Stimulated activated naive CD8-positive, alpha-beta T cell treated with anti-CD3 and anti-CD28 coated beads, Interleukin-15, Interleukin-2, amounts not matched to agents 100 ng/mL and 50 ng/mL, for 24 hours (primary cell): ENCODE results near the gene KLHL26.
"Not testable (repeated sequence)": the region's sequence is repeated elsewhere in the genome, so short reads cannot be mapped to it uniquely, and the experiment has no call there.

Experiments
- H3K27ac Mint-ChIP-seq: one replicate; pipeline ENCODE4 v1.8.0; 2021; ENCODE audit warnings: mild to moderate bottlenecking, mixed read lengths
- H3K27me3 Mint-ChIP-seq: one replicate; pipeline ENCODE4 v1.8.0; 2021; ENCODE audit warnings: mixed read lengths
- H3K36me3 Mint-ChIP-seq: one replicate; pipeline ENCODE4 v1.8.0; 2021; ENCODE audit warnings: low read depth, mixed read lengths
- H3K4me1 Mint-ChIP-seq: one replicate; pipeline ENCODE4 v1.8.0; 2021; ENCODE audit warnings: low read depth, mixed read lengths
- H3K4me3 Mint-ChIP-seq: one replicate; pipeline ENCODE4 v1.8.0; 2021; ENCODE audit warnings: mild to moderate bottlenecking, mixed read lengths
- H3K9me3 Mint-ChIP-seq: one replicate; pipeline ENCODE4 v1.8.0; 2021; ENCODE audit warnings: mixed read lengths

The KLHL26 gene

GRCh38 chr19:18669883-18670282 lies 33.1 kb downstream of the KLHL26 start:
- Mint-ChIP-seq H3K9me3 (no peaks in the 10 kb centered on the region), H3K4me1 (no peaks in the 10 kb centered on the region), H3K27me3 (no peaks in the 10 kb centered on the region), H3K4me3 (no peak overlapping the region), H3K36me3 (peaks cover 15% of the 10 kb centered on the region), H3K27ac (peak overlapping the region; percentile 8)

GRCh38 chr19:18670312-18670711 lies 33.5 kb downstream of the KLHL26 start:
- no peaks in the 10 kb centered on the region for H3K4me1 Mint-ChIP-seq
- peaks cover 15% of the 10 kb centered on the region for H3K36me3 Mint-ChIP-seq
- no peaks in the 10 kb centered on the region for H3K27me3 Mint-ChIP-seq
- no peaks in the 10 kb centered on the region for H3K9me3 Mint-ChIP-seq
- no peak overlapping the region for H3K4me3 Mint-ChIP-seq
- H3K27ac Mint-ChIP-seq = no peak overlapping the region

DNA sequence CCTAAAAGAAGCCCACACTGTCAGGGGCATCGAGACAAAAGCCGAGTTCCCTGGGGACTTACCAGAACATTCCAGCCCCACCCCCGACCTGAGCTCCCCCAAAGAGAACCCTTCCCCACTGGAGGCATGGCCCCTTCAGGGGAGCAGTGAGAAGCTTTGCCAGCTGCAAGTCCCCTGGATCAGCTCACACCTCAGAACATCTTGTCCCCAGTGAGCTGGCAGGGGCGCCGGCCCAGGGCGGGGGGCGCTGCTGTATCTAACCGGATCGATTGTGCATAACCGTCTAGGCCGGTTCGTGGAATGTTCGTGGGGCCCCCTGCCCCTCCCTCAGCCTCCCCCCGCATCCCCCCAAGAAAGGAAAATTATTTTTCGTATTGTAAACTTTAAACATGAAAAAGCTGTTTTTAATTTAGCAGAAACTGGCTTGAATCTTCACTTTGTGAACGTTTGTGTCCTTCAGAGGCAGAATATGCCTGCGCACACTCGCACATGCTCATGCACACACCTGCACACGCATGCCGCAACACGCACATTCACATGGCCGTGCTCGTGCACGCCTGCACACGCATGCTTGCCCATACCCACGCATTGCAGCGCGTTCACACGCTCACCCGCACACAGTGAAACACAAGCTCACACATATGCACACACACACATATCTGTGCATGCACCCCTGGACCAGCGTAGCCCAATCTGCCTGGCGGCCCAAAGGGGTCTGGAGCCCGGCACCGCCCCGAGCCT lies 34.6 kb downstream of the KLHL26 start:
- H3K36me3 Mint-ChIP-seq = peaks cover 15% of the 10 kb centered on the region
- no peaks in the 10 kb centered on the region for H3K4me1 Mint-ChIP-seq
- H3K9me3 Mint-ChIP-seq = no peaks in the 10 kb centered on the region
- no peak overlapping the region for H3K27ac Mint-ChIP-seq
- H3K27me3 Mint-ChIP-seq = no peaks in the 10 kb centered on the region
- no peak overlapping the region for H3K4me3 Mint-ChIP-seq

DNA sequence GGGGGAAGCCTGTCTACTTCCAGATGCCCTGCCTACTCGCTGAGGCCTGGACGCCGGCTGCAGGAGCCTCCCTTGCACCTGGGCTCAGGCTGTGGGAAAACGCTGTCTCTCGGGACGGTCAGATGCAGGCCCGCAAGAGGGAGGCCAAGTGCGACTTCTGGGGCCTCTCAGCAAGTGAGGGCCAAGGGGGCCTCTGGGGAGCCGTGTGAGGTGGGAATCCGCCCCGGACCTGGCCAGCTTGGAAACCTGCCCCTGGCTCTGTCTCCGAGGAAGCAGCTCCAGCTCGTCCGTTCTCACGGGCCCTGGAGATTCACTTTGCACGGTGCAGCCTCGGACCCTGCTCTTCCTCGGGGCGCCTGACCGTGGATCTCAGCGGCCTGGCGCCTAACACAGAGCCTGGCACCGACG lies 35.2 kb downstream of the KLHL26 start:
- peaks cover 15% of the 10 kb centered on the region for H3K36me3 Mint-ChIP-seq
- no peak overlapping the region for H3K27ac Mint-ChIP-seq
- no peak overlapping the region for H3K4me3 Mint-ChIP-seq
- H3K27me3 Mint-ChIP-seq = no peaks in the 10 kb centered on the region
- H3K9me3 Mint-ChIP-seq = no peaks in the 10 kb centered on the region
- H3K4me1 Mint-ChIP-seq = no peaks in the 10 kb centered on the region

GRCh38 chr19:18672606-18673337 lies 35.9 kb downstream of the KLHL26 start:
- Mint-ChIP-seq H3K4me1 (no peaks in the 10 kb centered on the region), H3K4me3 (no peak overlapping the region), H3K27ac (no peak overlapping the region), H3K9me3 (no peaks in the 10 kb centered on the region), H3K27me3 (no peaks in the 10 kb centered on the region), H3K36me3 (peaks cover 10% of the 10 kb centered on the region)

DNA sequence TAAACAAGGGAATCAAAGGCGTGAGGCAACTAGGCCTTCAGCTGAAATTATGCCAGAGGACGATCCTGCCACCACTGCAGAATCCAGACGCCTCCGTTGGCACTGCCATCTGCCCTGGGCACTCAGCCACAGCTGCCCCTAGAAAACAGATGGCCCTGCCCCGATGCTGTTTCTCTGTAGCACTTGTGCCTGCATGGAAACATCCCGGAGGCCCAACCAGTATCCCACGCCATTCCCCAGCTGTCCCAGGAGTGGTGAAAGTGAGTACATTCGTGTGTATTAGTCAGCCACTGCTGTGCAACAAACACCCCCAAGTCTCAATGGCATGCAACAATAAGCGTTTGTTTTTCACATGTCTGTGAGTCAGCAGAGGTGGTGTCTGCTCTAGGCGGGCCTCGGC lies 37.8 kb downstream of the KLHL26 start:
- H3K9me3 Mint-ChIP-seq = no peaks in the 10 kb centered on the region
- no peaks in the 10 kb centered on the region for H3K27me3 Mint-ChIP-seq

DNA sequence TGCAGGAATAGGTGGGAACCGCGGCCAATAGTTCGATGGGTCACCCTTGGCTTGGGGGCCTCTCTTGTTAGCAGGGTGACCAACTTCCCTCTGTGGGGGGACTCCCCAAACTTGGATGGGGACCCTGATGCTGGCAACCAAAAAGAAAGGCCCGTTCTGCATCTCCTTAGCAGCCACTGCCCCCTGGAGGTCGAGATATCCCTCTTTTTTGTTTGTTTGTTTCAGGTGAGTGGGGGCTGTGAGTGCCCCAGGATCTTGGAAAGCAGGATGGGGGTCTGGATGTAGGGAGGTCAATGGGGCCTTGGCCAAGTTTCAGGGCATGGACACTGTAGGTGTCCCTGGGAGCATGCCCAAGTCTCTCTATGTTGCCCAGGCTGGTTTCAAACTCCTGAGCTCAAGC lies 39.0 kb downstream of the KLHL26 start:
- no peaks in the 10 kb centered on the region for H3K27me3 Mint-ChIP-seq
- no peak overlapping the region for H3K27ac Mint-ChIP-seq

More for the DNA sequence above, 37.8 kb downstream of the KLHL26 start:
- no peaks in the 10 kb centered on the region for H3K4me1 Mint-ChIP-seq
- H3K36me3 Mint-ChIP-seq = peaks cover 7% of the 10 kb centered on the region
- H3K4me3 Mint-ChIP-seq = no peak overlapping the region
- no peak overlapping the region for H3K27ac Mint-ChIP-seq

GRCh38 chr19:18676692-18677091 lies 39.9 kb downstream of the KLHL26 start:
- no peak overlapping the region for H3K4me3 Mint-ChIP-seq
- H3K27me3 Mint-ChIP-seq = no peaks in the 10 kb centered on the region
- H3K36me3 Mint-ChIP-seq = no peaks in the 10 kb centered on the region
- H3K4me1 Mint-ChIP-seq = no peaks in the 10 kb centered on the region
- no peaks in the 10 kb centered on the region for H3K9me3 Mint-ChIP-seq
- no peak overlapping the region for H3K27ac Mint-ChIP-seq

More for the DNA sequence above, 39.0 kb downstream of the KLHL26 start:
- H3K4me1 Mint-ChIP-seq = no peaks in the 10 kb centered on the region
- H3K36me3 Mint-ChIP-seq = no peaks in the 10 kb centered on the region
- H3K4me3 Mint-ChIP-seq = no peak overlapping the region
- no peaks in the 10 kb centered on the region for H3K9me3 Mint-ChIP-seq

DNA sequence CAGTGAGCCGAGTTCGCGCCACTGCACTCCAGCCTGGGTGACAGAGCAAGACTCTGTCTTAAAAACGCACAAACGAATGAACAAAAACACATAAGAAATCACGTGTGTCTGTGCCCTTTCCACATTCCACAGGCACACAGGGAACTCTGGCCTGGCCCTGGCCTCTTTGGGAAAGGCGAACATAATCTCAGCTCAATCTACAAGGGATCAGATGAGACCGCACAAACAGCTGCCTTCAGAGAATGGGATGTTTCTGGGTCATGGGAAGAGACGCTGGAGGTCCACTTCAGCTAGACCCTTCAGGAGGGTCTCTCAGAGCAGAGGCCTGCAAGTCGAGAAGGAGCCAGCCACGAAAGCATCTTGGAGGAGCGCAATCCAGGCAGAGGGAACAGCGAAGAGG lies 40.3 kb downstream of the KLHL26 start:
- no peaks in the 10 kb centered on the region for H3K36me3 Mint-ChIP-seq
- H3K27ac Mint-ChIP-seq = no peak overlapping the region
- no peak overlapping the region for H3K4me3 Mint-ChIP-seq
- H3K4me1 Mint-ChIP-seq = no peaks in the 10 kb centered on the region
- no peaks in the 10 kb centered on the region for H3K9me3 Mint-ChIP-seq
- no peaks in the 10 kb centered on the region for H3K27me3 Mint-ChIP-seq

DNA sequence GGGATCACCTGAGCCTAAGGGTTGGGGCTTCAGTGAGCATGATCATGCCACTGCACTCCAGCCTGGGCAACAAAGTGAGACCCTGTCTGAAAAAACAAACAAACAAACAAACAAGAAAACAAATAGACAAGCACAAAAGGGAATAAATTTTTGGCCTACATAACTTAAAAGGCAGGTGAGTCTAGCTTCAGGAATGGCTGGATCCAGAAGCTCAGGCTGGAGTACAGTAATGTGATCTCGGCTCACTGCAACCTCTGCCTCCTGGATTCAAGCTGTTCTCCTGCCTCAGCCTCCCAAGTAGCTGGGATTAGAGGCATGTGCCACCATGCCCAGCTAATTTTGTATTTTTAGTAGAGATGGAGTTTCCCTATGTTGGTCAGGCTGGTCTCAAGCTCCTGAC lies 43.3 kb downstream of the KLHL26 start:
- not testable (repeated sequence) for H3K36me3 Mint-ChIP-seq, H3K9me3 Mint-ChIP-seq, H3K4me3 Mint-ChIP-seq, H3K27me3 Mint-ChIP-seq, H3K27ac Mint-ChIP-seq
- H3K4me1 Mint-ChIP-seq = peaks cover 12% of the 10 kb centered on the region

GRCh38 chr19:18682807-18683108 lies 45.9 kb downstream of the KLHL26 start:
- Mint-ChIP-seq H3K27me3 (no peaks in the 10 kb centered on the region), H3K4me3 (peak overlapping the region; percentile 82), H3K4me1 (peaks cover 13% of the 10 kb centered on the region), H3K27ac (peak overlapping the region; percentile 81), H3K36me3 (no peaks in the 10 kb centered on the region), H3K9me3 (no peaks in the 10 kb centered on the region)

DNA sequence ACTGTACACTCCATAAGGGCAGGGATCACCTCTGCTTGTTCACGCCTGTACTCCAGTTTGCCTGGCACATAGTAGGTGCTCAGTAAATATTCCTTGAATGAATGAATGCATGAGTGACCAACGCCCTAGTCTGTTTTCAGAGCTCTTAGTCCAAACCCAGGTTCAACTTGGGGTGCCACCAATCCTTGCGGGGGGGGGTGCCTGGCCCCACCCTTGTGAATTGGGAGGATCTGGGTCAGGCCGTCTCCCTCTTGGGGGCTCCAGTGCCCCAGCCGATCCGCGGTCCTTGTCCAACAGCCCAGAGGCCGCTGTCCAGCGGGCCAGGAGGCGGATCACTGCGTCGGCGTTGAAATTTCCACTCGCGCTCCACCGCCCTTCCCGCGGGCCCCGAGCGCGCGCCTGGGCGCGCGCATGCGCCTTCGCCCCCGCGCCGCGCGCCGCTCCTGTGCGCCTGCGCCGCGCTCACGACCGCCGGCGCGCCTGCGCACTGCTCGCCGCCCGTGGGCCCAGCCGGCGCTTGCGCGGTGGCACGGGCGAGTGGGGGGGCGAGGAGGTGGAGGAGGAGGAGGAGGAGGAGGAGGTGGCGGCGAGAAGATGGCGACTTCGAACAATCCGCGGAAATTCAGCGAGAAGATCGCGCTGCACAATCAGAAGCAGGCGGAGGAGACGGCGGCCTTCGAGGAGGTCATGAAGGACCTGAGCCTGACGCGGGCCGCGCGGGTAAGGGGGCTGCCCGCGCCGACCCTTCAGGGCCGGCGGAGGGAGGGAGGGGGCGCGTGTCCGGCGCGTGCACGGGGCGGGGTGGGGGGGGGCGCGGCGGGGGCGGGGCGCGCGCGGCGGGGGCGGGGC lies 46.5 kb downstream of the KLHL26 start, which contains the start of gene CRTC1:
CRTC1 (plus strand) TSS at position 572 of the 849 bp plus-strand sequence; CDS start at position 595, 23 bp downstream.
- Mint-ChIP-seq H3K9me3 (no peaks in the 10 kb centered on the region), H3K4me1 (peaks cover 13% of the 10 kb centered on the region), H3K27ac (peak within 1 kb of the TSS; percentile 84), H3K36me3 (no peaks in the 10 kb centered on the region), H3K4me3 (peak within 1 kb of the TSS; percentile 82), H3K27me3 (no peaks in the 10 kb centered on the region)

GRCh38 chr19:18683958-18684641 lies 47.3 kb downstream of the KLHL26 start:
- peak overlapping the region; percentile 31 for H3K27ac Mint-ChIP-seq
- no peaks in the 10 kb centered on the region for H3K9me3 Mint-ChIP-seq
- H3K4me3 Mint-ChIP-seq = peak overlapping the region; percentile 82
- no peaks in the 10 kb centered on the region for H3K27me3 Mint-ChIP-seq
- peaks cover 13% of the 10 kb centered on the region for H3K4me1 Mint-ChIP-seq
- H3K36me3 Mint-ChIP-seq = no peaks in the 10 kb centered on the region

GRCh38 chr19:18684642-18684993 lies 47.8 kb downstream of the KLHL26 start:
- H3K4me3 Mint-ChIP-seq = peak overlapping the region; percentile 58
- no peaks in the 10 kb centered on the region for H3K36me3 Mint-ChIP-seq
- H3K27ac Mint-ChIP-seq = peak overlapping the region; percentile 28
- H3K9me3 Mint-ChIP-seq = no peaks in the 10 kb centered on the region
- no peaks in the 10 kb centered on the region for H3K27me3 Mint-ChIP-seq
- H3K4me1 Mint-ChIP-seq = peaks cover 13% of the 10 kb centered on the region
